ENCODE data around the gene RCL1.

GRCh38 chr9:4814913-4815312 is 22.2 kb downstream of the RCL1 start:
- TF ChIP-seq CTCF (IDR thresholded peaks at IDR 0.05) (no peak), POLR2A (IDR thresholded peaks at IDR 0.05) (no peak), POLR2AphosphoS5 (IDR thresholded peaks at IDR 0.05) (no peak)
